PC-9 (cell line): ENCODE results near the gene AP2A1. TPM values are rescaled to one million over a fixed set of nuclear protein-coding genes. Genes with fewer than 3 reads are reported as not detected.
A peak's percentile ranks its signal among the peaks of the same experiment; 100 is the strongest.

Source experiments
- BruUV-seq: library from RNA; stranded (reverse); fragments of 400-500 nt; replicated peaks from 2 replicates; lab custom pipeline; 2021; lab: Mats Ljungman, UMichigan
- CTCF ChIA-PET: fragments of 300-600 bp; sonication (Branson Sonifier 250); formaldehyde crosslinking; loops from one replicate; lab custom pipeline; 2022; ENCODE audit warnings: antibody characterized with exemption; lab: Charles Lee
- POLR2A ChIA-PET: fragments of 300-600 bp; sonication (Branson Sonifier 250); formaldehyde crosslinking; loops from one replicate; lab custom pipeline; 2022; ENCODE audit warnings: antibody characterized with exemption; ENCODE audit not compliant: unreplicated experiment; lab: Charles Lee
- DNase-seq, 2 experiments: peaks; one replicate each; pipeline versions ENCODE4 v3.0.0 to v3.0.0-alpha.2; 2015 to 2022; ENCODE audit warnings: mixed read lengths in 1 of 2
- H2AFZ ChIP-seq: fragments of 200-600 bp; sonication (generic); 2 replicates; pipeline ENCODE4 v1.8.1; 2017; ENCODE audit warnings: antibody characterized with exemption
- H3F3A ChIP-seq: fragments of 200-600 bp; sonication (generic); 2 replicates; pipeline ENCODE4 v1.8.1; 2017; ENCODE audit warnings: antibody characterized with exemption, mild to moderate bottlenecking, low read depth; ENCODE audit not compliant: insufficient read depth
- H3K27ac ChIP-seq: fragments of 200-600 bp; sonication (generic); 2 replicates; pipeline ENCODE4 v1.6.1; 2016; ENCODE audit warnings: mixed run types
- H3K27me3 ChIP-seq: fragments of 200-600 bp; sonication (generic); 2 replicates; pipeline ENCODE4 v1.6.1; 2016; ENCODE audit warnings: low read depth, mixed run types; ENCODE audit not compliant: insufficient read depth
- H3K36me3 ChIP-seq: fragments of 200-600 bp; sonication (generic); 2 replicates; pipeline ENCODE4 v1.6.1; 2016; ENCODE audit warnings: low read depth, mixed run types
- H3K4me1 ChIP-seq: fragments of 200-600 bp; sonication (generic); replicated peaks from 2 replicates; pipeline ENCODE4 v1.6.1; 2016; ENCODE audit warnings: mixed run types; ENCODE audit not compliant: insufficient read depth
- H3K4me2 ChIP-seq: fragments of 200-600 bp; sonication (generic); 2 replicates; pipeline ENCODE4 v1.6.1; 2017; ENCODE audit warnings: mixed run types
- H3K4me3 ChIP-seq: fragments of 200-600 bp; sonication (generic); 2 replicates; pipeline ENCODE4 v1.6.1; 2016; ENCODE audit warnings: mixed run types
- H3K79me2 ChIP-seq: fragments of 200-600 bp; sonication (generic); 2 replicates; pipeline ENCODE4 v1.6.1; 2017; ENCODE audit warnings: low read depth, mixed run types
- H3K9me2 ChIP-seq: fragments of 200-600 bp; sonication (generic); 2 replicates; pipeline ENCODE4 v1.8.1; 2017; ENCODE audit warnings: mild to moderate bottlenecking; ENCODE audit not compliant: insufficient read depth
- H3K9me3 ChIP-seq: fragments of 200-600 bp; sonication (generic); 2 replicates; pipeline ENCODE4 v1.8.1; 2016; ENCODE audit warnings: low read depth; ENCODE audit not compliant: insufficient read depth
- H4K20me1 ChIP-seq: fragments of 200-600 bp; sonication (generic); 2 replicates; pipeline ENCODE4 v1.8.1; 2017; ENCODE audit not compliant: insufficient read depth
- EZH2 ChIP-seq: fragments of 200-600 bp; sonication (generic); IDR thresholded peaks from 2 replicates; pipeline ENCODE4 v1.8.0; 2017; ENCODE audit warnings: antibody characterized with exemption, low read depth
- intact Hi-C: fragments of 100-400 bp; cut with micrococcal nuclease; formaldehyde crosslinking; loops from one replicate; pipeline ENCODE4 v1.10.0; 2022; ENCODE audit not compliant: unreplicated experiment
- total RNA-seq: library from RNA; stranded (reverse); gene quantifications from 2 replicates; pipeline ENCODE4 v1.2.3, GENCODE V29; 2021
- TF ChIP-seq, protein P1 (sequence below): fragments of 200-600 bp; sonication (generic); conservative IDR thresholded peaks from 2 replicates; pipeline ENCODE4 v1.6.1; 2017; ENCODE audit warnings: mixed run types, antibody characterized with exemption, mild to moderate bottlenecking, moderate library complexity

The AP2A1 gene
- total RNA-seq, 1 experiment from 2014 or later: 91.8 TPM

DNA sequence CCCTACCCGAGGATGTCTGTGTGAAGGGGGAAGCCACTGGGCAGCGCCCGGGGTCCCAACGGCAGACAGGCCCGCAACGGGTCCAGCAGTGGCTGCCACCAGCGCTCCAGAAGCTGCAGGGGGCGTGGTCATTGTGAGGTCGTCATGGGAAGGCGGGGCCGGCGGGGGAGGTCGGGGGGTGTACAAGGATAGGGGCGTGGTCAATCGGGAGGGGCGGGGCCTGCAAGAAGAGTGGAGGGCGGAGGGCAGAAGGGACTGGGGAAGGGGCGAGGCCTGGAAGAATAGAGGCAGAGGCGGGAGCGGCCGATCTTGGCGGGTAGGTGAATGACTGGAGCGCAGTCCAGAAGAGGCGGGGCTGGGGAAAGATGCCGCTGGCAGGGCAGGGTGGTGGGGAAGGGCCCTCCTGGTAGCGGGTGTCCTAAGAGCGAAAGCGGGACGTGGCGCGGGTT lies 41.9 kb downstream of the AP2A1 start:
- BruUV-seq: no TSS peak
- DNase-seq: peak; percentile 46 to 80
- peak overlapping the region; percentile 71 for H3K4me2 ChIP-seq
- peaks cover 39% of the 10 kb centered on the region; the same call in 1 of the 2 replicates for H3F3A ChIP-seq
- no peaks in the 10 kb centered on the region for H3K79me2 ChIP-seq
- intact Hi-C loops: no loop called here
- no peak overlapping the region for H3K27ac ChIP-seq
- TF ChIP-seq, protein P1, sequence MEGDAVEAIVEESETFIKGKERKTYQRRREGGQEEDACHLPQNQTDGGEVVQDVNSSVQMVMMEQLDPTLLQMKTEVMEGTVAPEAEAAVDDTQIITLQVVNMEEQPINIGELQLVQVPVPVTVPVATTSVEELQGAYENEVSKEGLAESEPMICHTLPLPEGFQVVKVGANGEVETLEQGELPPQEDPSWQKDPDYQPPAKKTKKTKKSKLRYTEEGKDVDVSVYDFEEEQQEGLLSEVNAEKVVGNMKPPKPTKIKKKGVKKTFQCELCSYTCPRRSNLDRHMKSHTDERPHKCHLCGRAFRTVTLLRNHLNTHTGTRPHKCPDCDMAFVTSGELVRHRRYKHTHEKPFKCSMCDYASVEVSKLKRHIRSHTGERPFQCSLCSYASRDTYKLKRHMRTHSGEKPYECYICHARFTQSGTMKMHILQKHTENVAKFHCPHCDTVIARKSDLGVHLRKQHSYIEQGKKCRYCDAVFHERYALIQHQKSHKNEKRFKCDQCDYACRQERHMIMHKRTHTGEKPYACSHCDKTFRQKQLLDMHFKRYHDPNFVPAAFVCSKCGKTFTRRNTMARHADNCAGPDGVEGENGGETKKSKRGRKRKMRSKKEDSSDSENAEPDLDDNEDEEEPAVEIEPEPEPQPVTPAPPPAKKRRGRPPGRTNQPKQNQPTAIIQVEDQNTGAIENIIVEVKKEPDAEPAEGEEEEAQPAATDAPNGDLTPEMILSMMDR: no peak
- TF ChIP-seq EZH2: no peak
- H3K9me2 ChIP-seq: no peaks in the 10 kb centered on the region
- H3K36me3 ChIP-seq: no peaks in the 10 kb centered on the region
- H3K4me3 ChIP-seq: peak overlapping the region; percentile 60
- POLR2A ChIA-PET: no interaction called here
- H3K4me1 ChIP-seq: peaks cover 8% of the 10 kb centered on the region
- CTCF ChIA-PET: no interaction called here
- H3K27me3 ChIP-seq: no peaks in the 10 kb centered on the region
- no peaks in the 10 kb centered on the region for H3K9me3 ChIP-seq
- peak overlapping the region; percentile 77 for H2AFZ ChIP-seq
- peaks cover 6% of the 10 kb centered on the region; the same call in 1 of the 2 replicates for H4K20me1 ChIP-seq

GRCh38 chr19:49809160-49809940 lies 42.5 kb downstream of the AP2A1 start:
- no TSS peak for BruUV-seq
- Histone ChIP-seq H3K9me2 (no peaks in the 10 kb centered on the region), H3K79me2 (no peaks in the 10 kb centered on the region), H3K36me3 (no peaks in the 10 kb centered on the region), H3K4me3 (peak overlapping the region; percentile 60), H2AFZ (peak overlapping the region; percentile 77), H4K20me1 (peaks cover 6% of the 10 kb centered on the region; the same call in 1 of the 2 replicates), H3K4me1 (peaks cover 14% of the 10 kb centered on the region), H3K9me3 (no peaks in the 10 kb centered on the region), H3K27ac (no peak overlapping the region), H3F3A (peaks cover 44% of the 10 kb centered on the region; the same call in 1 of the 2 replicates), H3K27me3 (no peaks in the 10 kb centered on the region), H3K4me2 (peak overlapping the region; percentile 71)
- DNase-seq: peak in 1 of 2 experiments; percentile 43
- intact Hi-C loops: no loop called here
- ChIA-PET POLR2A (no interaction called here), CTCF (no interaction called here)
- TF ChIP-seq, protein P1: no peak; the same call in 1 of the 2 replicates
- TF ChIP-seq EZH2: no peak

GRCh38 chr19:49809941-49810389 lies 43.2 kb downstream of the AP2A1 start:
- ChIA-PET POLR2A (interaction anchor here (0.5 kb wide), 1 partner anchor 448 kb away, joined by 13 read pairs; the partner anchor contains the start of gene TEAD2), CTCF (no interaction called here)
- Histone ChIP-seq H3K4me1 (peaks cover 15% of the 10 kb centered on the region), H2AFZ (no peak overlapping the region), H3K79me2 (no peaks in the 10 kb centered on the region), H3K9me2 (no peaks in the 10 kb centered on the region), H3K4me3 (peak overlapping the region; percentile 60; the same call in 1 of the 2 replicates), H3F3A (peaks cover 46% of the 10 kb centered on the region; the same call in 1 of the 2 replicates), H4K20me1 (peaks cover 6% of the 10 kb centered on the region; the same call in 1 of the 2 replicates), H3K27me3 (no peaks in the 10 kb centered on the region), H3K4me2 (peak overlapping the region; percentile 71), H3K36me3 (no peaks in the 10 kb centered on the region), H3K9me3 (no peaks in the 10 kb centered on the region), H3K27ac (no peak overlapping the region)
- DNase-seq: no peak
- no TSS peak for BruUV-seq
- TF ChIP-seq EZH2: no peak
- intact Hi-C loops: no loop called here
